HCT116 (cell line): Measurements from ENCODE around the gene VPS37D.

ENCODE experiments used
- ATF3 ChIP-seq: IDR thresholded peaks from 2 replicates; pipeline ENCODE4 v1.6.1; 2012
- CEBPB ChIP-seq: IDR thresholded peaks from 2 replicates; pipeline ENCODE4 v1.6.1; 2012; ENCODE audit warnings: low read depth
- CTCF ChIP-seq, 3 experiments: fragments of 200-600 bp in 1 of 3; sonication (generic) in 1 of 3; IDR thresholded peaks in 2 of 3; conservative IDR thresholded peaks in 1 of 3; 2 replicates each; pipeline ENCODE4 v1.5.1; 2012 to 2017; ENCODE audit warnings: low read depth in 2 of 3, low read length in 2 of 3, antibody characterized with exemption in 1 of 3, borderline replicate concordance in 1 of 3, control low read depth in 1 of 3, mild to moderate bottlenecking in 1 of 3, mixed read lengths in 1 of 3, mixed run types in 1 of 3, moderate library complexity in 1 of 3; ENCODE audit not compliant: insufficient read depth in 1 of 3
- JUND ChIP-seq: IDR thresholded peaks from 2 replicates; pipeline ENCODE4 v1.6.1; 2012
- MAX ChIP-seq: IDR thresholded peaks from 2 replicates; pipeline ENCODE4 v1.6.1; 2012
- POLR2A ChIP-seq: IDR thresholded peaks from 2 replicates; pipeline ENCODE4 v1.7.0; 2011; ENCODE audit warnings: borderline replicate concordance; ENCODE audit not compliant: insufficient read depth, insufficient read length; ENCODE audit errors: extremely low read depth
- ZNF274 ChIP-seq: fragments of 200-500 bp; sonication (Bioruptor generic); IDR thresholded peaks from 2 replicates; pipeline ENCODE4 v1.6.1; 2014; ENCODE audit warnings: mild to moderate bottlenecking, low read depth, low read length, inconsistent platforms

DNA sequence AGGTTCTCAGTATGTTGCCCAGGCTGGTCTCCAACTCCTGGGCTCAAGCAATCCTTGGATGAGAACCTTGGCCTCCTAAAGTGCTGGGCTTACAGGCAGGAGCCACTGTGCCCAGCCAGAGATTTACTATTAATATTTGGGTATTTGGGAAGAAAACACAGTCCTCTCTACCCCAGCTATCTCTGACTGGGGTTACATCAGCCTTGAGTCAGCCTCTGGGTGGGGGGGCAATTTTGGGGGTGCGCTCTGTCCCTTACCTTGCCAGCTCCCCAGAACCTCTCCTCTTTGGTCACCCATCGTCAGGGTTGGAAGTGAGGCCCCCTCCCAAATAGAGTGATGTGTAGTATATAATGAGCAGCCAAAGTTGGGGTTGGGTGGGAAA, 45.1 kb upstream of the VPS37D start:
- TF ChIP-seq POLR2A = no peak
- no peak for TF ChIP-seq MAX
- TF ChIP-seq CTCF (IDR thresholded peaks at IDR 0.05 in 2 of 3, conservative IDR thresholded peaks at IDR 0.05 in 1 of 3; ENCODE audit: borderline replicate concordance in 1 of 3, insufficient read depth in 1 of 3, low read depth in 2 of 3, low read length in 2 of 3) = no peak
- no peak for TF ChIP-seq JUND
- no peak for TF ChIP-seq CEBPB
- no peak for TF ChIP-seq ATF3
- no peak for TF ChIP-seq ZNF274
